Effector memory CD4-positive, alpha-beta T cell (primary cell): ENCODE results near the gene LZTS3.
"Not testable (repeated sequence)": the region's sequence is repeated elsewhere in the genome, so short reads cannot be mapped to it uniquely, and the experiment has no call there.

Experiments
- DNase-seq, 3 donors: peaks; one replicate each; pipeline ENCODE4 v3.0.0-alpha.2; 2020
- H3K27ac ChIP-seq: 2 replicates; pipeline ENCODE4 v1.7.0; 2013; ENCODE audit warnings: mild to moderate bottlenecking, low read length, moderate library complexity; ENCODE audit not compliant: insufficient read depth, poor library complexity, severe bottlenecking
- H3K27me3 ChIP-seq: replicated peaks from 2 replicates; pipeline ENCODE4 v1.7.0; 2013; ENCODE audit warnings: mild to moderate bottlenecking, low read length; ENCODE audit not compliant: insufficient read depth, control insufficient read depth, poor library complexity, severe bottlenecking
- H3K36me3 ChIP-seq: 2 replicates; pipeline ENCODE4 v1.7.0; 2013; ENCODE audit warnings: mild to moderate bottlenecking, low read length, moderate library complexity; ENCODE audit not compliant: control insufficient read depth, insufficient read depth
- H3K4me1 ChIP-seq: 2 replicates; pipeline ENCODE4 v1.7.0; 2013; ENCODE audit warnings: low read length, mild to moderate bottlenecking; ENCODE audit not compliant: control insufficient read depth, insufficient read depth, poor library complexity, severe bottlenecking
- H3K4me3 ChIP-seq: 2 replicates; pipeline ENCODE4 v1.7.0; 2013; ENCODE audit warnings: low read length, low read depth, mild to moderate bottlenecking; ENCODE audit not compliant: insufficient read depth, poor library complexity, severe bottlenecking
- H3K9me3 ChIP-seq: 2 replicates; pipeline ENCODE4 v1.7.0; 2013; ENCODE audit warnings: mild to moderate bottlenecking, low read length, moderate library complexity; ENCODE audit not compliant: control insufficient read depth
- total RNA-seq, 3 donors: gene quantifications; one replicate each; lab custom pipeline; 2026; lab: John Stamatoyannopoulos, UW

Gene LZTS3
- total RNA-seq: 12.7 to 23.2 (median 15.7) reads per million in 3 donors

DNA sequence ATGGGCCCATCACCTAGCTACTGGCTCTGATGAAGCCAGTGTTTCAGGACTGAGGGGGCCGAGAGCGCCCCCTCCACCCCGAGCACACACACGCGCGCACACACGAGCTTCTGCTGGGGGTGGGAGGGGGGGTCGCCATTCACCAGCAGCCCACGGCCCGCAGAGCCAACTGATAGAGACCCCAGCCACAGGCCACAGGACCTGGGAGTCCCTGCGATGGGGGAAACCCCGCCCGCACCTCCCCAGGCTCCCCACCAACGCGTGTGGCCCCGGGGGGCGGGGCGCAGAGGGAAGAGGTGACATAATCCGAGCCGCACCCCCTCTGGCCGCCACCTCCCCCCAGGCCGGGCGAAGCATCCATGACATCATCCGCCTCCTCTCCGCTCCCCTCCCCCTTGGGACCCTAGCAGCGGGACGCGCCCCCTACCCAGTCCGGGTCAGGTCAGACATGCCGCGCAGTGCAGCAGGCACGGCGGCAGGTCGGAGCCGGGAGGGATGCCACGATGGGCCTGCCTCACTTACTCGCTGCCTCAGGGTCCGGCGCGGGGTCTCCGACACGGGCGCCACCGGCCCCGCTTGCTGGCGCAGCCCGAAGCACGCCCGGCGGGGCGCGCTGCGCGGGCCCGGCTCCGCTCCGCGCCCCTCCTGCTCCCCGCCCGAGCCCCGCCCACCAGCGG is at the start of gene LZTS3:
LZTS3 (minus strand) TSS at position 617 of the 677 bp plus-strand sequence. CDS start 6,386 bp downstream, outside the sequence.
- H3K27me3 ChIP-seq: peaks cover 10% of the 10 kb centered on the region
- H3K9me3 ChIP-seq: no peaks in the 10 kb centered on the region
- peak within 1 kb of the TSS; percentile 94 for H3K4me3 ChIP-seq
- H3K36me3 ChIP-seq: no peaks in the 10 kb centered on the region
- H3K27ac ChIP-seq: peak within 1 kb of the TSS; percentile 92
- H3K4me1 ChIP-seq: peaks cover 17% of the 10 kb centered on the region
- DNase-seq: peak; percentile 82 to 84 (median 83)

DNA sequence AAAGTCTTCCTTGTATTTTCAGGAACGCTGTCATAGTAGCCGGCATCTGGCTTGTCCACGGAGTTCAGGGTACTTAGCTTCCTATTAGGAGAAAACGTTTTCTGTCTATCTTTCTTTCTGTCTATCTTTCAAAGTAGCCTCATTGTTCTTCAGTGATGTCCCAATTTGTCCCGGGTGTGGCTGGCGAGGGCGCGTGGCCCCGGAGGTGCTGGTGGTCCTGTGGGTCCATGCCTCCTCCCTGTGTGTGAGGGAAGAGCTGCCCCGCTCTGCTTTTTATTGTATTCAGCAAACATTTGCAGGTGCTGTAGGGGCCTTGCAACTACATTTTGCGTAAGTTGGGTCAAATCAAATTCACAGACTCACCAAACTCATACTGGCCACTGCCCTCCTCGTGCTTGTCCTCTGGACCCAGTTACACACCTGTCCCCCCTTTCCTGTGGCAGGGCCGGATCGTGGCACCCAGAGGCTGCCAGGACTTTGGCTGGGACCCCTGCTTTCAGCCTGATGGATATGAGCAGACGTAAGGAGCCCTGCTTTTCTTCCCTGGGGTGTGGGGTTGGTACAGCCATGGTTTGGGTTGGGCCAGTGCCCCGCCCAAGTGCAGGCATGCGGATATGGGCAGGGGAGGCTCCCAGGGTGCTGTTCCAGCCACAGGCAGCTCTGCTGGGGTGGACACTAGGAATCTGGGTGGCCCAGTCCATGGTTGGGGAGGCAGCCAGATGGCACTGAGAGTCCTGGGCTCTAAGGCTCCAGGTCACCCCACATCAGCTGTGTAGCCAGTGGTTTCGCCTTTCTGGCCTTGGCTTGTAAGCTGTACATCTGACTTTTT is 48.3 kb upstream of the LZTS3 start:
- Histone ChIP-seq H3K4me1 (peaks cover 9% of the 10 kb centered on the region), H3K36me3 (peaks cover 31% of the 10 kb centered on the region), H3K4me3 (no peak overlapping the region), H3K9me3 (no peaks in the 10 kb centered on the region), H3K27me3 (no peaks in the 10 kb centered on the region), H3K27ac (no peak overlapping the region)
- no peak for DNase-seq

DNA sequence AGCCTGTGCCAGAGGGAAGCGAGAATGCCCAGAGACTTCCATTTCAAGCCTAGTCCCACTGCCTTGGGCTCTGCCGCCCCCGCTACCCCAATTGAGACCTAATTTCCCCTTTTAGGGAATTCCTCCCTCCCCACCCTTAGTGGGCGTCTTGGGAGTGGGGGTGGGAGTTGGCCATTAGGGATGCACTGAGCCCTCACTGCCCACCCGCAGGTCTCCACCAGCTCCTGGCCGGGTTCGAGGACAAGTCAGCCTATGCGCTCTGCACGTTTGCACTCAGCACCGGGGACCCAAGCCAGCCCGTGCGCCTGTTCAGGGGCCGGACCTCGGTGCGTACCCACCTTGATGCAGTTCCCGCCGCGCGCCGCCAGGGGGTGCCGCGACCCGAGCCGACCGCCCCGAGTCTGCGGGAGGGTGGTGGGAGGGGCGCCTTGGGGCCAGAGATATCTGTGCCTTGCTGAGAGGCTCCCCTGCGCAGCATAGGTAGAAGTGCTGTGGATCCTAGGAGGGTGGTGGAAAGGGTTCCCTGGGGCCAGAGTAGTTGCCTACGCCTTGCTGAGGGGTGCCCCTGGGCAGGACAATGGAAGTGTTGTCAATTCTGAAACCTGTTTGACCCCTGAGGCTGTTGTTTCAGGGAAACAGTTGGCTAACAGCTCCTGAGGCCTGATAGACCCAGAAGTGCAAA is 45.1 kb upstream of the LZTS3 start:
- DNase-seq: peak; percentile 33 to 53 (median 49)
- peaks cover 41% of the 10 kb centered on the region for H3K36me3 ChIP-seq
- H3K27ac ChIP-seq: no peak overlapping the region
- H3K9me3 ChIP-seq: no peaks in the 10 kb centered on the region
- no peak overlapping the region for H3K4me3 ChIP-seq
- no peaks in the 10 kb centered on the region for H3K27me3 ChIP-seq
- H3K4me1 ChIP-seq: peaks cover 9% of the 10 kb centered on the region

DNA sequence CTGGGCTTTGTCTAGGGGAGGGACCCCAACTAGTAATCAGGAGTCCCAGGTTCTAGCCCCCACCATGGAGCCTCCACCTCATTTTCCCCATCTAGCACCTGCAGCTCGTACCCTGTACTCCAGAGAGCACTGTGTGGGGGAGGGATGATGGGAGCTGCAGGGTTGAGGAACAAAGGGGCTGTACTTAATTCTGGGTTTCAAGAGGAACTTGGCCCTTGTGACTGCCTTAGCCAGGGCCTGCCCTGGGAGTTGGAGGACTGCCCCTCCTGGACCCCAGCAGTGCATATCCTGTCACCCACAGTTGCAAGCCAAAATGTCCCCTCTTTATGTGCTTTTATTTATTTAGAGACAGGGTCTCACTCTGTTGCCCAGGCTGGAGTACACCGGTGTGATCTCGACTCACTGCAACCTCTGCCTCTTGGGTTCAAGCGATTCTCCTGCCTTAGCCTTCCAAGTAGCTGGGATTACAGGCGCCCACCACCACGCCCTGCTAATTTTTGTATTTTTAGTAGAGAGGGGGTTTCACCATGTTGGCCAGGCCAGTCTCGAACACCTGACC is 42.1 kb upstream of the LZTS3 start:
- H3K4me3 ChIP-seq, H3K9me3 ChIP-seq, H3K4me1 ChIP-seq, H3K27me3 ChIP-seq, H3K27ac ChIP-seq, DNase-seq: not testable (repeated sequence)
- peaks cover 18% of the 10 kb centered on the region for H3K36me3 ChIP-seq

DNA sequence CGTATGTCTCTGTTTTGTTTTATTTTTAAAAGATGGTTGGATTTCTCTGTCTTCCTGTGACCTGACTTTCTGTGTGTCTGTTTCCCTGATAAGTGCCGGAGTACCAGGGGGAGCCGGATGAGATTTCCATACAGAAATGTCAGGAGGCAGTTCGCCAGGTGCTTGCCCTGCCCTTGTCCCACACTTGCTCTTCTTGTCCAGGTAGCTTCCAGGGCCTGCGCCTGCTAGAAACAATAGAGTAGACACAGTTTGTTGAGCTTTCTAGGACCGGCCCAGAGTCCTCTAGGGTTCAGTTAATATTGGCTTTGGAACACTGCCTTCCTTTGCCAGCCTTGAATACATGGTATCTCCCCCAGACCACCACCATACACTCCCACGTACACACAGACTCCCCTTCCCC is 39.9 kb upstream of the LZTS3 start:
- Histone ChIP-seq H3K4me1 (peaks cover 10% of the 10 kb centered on the region), H3K27ac (no peak overlapping the region), H3K27me3 (no peaks in the 10 kb centered on the region), H3K9me3 (no peaks in the 10 kb centered on the region), H3K36me3 (peaks cover 18% of the 10 kb centered on the region), H3K4me3 (no peak overlapping the region)
- DNase-seq: no peak

DNA sequence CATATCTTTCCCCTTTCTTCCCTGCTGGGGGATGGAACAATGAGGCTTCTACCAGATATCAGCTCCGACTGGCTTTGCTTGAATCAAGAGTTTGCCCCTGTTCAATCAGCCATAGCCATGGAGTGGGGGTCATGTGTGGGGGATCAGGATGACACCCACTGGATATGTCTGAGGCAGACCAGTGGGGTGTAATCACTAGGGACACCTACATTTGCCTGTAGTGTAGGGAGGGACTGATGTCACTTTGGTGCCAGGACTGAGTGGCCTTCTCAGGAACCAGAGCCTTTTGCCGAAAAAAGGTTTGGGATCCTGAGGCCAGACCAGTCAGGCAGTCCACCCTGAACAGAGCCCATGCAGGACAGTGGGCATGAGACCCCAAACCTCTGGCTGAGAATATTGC is 37.0 kb upstream of the LZTS3 start:
- no peak overlapping the region for H3K27ac ChIP-seq
- no peaks in the 10 kb centered on the region for H3K9me3 ChIP-seq
- no peaks in the 10 kb centered on the region for H3K27me3 ChIP-seq
- peak overlapping the region; percentile 79 for H3K4me3 ChIP-seq
- DNase-seq: no peak
- peaks cover 9% of the 10 kb centered on the region for H3K4me1 ChIP-seq
- peaks cover 12% of the 10 kb centered on the region for H3K36me3 ChIP-seq

DNA sequence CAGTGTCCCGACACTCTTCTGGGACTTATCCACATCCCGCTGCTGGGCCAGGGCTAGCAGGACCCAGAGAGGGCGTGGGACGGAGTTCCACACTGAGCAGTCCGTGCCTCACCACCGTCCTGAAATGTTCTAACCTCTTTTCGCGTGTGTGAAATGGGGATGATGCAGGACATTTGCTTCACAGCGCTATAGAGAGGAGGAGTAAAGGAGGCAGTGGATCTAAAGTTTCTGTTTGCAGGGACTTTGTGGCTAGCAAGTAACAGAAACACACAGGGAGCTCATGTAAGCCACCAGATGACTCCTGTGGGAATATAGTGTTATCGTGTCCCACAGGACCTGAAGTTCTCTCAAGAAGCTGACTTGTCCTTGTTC is 36.6 kb upstream of the LZTS3 start:
- H3K27me3 ChIP-seq: no peaks in the 10 kb centered on the region
- H3K4me1 ChIP-seq: peaks cover 9% of the 10 kb centered on the region
- H3K36me3 ChIP-seq: peaks cover 8% of the 10 kb centered on the region
- no peak for DNase-seq
- H3K4me3 ChIP-seq: peak overlapping the region; percentile 79
- peak overlapping the region; percentile 68 for H3K27ac ChIP-seq
- H3K9me3 ChIP-seq: no peaks in the 10 kb centered on the region

DNA sequence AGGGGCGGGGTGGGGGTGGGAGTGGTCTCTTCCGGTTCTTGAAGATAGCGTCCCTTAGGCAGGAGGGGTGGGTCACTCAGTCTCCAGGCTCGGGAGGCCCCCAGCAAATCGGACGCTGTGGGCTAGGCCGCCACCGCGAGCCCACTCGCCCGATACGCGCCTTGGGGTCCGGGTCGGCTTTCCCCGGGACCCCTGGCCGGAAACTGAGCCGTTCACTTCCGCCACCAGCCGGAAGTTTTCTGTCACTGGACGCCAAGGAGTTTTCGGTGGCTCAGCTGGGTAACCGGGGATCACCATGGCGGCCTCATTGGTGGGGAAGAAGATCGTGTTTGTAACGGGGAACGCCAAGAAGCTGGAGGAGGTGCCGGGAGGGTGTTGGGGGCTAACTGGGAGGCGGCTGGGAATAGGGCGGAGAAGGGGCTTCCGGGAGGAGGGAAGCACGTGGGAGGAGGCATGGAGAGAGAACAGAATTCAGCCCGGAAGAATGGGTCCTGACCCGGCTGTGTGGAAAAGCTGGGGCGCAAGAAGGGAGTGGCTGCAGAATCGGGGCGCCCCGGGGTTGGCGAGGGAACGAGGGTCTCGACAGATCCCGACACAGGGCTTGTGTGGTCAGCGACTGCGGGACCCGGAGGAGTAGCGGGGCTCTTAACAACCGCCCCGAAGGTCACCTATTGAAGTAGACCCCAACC is 36.1 kb upstream of the LZTS3 start, which contains the start of gene ITPA:
ITPA (plus strand) TSS at position 242 of the 689 bp plus-strand sequence; CDS start at position 296, 54 bp downstream.
- H3K9me3 ChIP-seq: no peaks in the 10 kb centered on the region
- H3K27me3 ChIP-seq: no peaks in the 10 kb centered on the region
- peaks cover 9% of the 10 kb centered on the region for H3K4me1 ChIP-seq
- peaks cover 7% of the 10 kb centered on the region for H3K36me3 ChIP-seq
- DNase-seq: peak; percentile 16 to 39 (median 39)
- H3K27ac ChIP-seq: peak within 1 kb of the TSS; percentile 68
- peak within 1 kb of the TSS; percentile 79 for H3K4me3 ChIP-seq

DNA sequence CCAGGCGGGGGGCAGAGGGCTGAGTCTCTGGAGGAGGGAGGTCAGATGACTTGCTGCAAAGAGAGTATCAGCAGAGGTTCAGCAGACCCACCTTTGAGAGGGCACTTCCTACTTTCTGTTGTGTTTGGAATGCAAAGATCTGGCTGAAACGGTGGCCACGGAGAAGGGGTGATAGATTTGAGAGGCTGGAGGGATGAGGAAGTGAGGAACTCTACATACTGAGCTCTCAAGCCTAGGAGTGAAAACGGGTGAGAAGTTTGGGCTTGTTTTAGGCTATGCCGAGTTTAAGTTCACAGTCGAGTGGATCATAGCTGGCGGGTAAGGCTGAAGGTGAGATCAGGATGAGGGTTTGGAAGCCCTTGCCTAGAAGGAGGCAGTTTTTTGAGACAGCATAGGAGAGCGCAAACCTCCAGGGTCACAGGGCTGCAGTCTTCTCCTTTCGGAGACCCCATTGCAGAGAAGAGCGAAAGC is 35.5 kb upstream of the LZTS3 start:
- no peak for DNase-seq
- Histone ChIP-seq H3K27ac (peak overlapping the region; percentile 68), H3K4me1 (peaks cover 9% of the 10 kb centered on the region), H3K36me3 (peaks cover 7% of the 10 kb centered on the region), H3K4me3 (peak overlapping the region; percentile 79), H3K9me3 (no peaks in the 10 kb centered on the region), H3K27me3 (no peaks in the 10 kb centered on the region)
